Neural cell (in vitro differentiated cells): ENCODE data around the gene EDDM13. TPM values are rescaled to one million over a fixed set of nuclear protein-coding genes. Genes with fewer than 3 reads are reported as not detected.

ENCODE experiments used
- H2AFZ ChIP-seq: fragments of 200-600, 300-800 bp; sonication (generic), shearing (Covaris generic); 2 replicates; pipeline ENCODE4 v1.6.0; 2014; ENCODE audit warnings: low read depth, mild to moderate bottlenecking, antibody characterized with exemption, low read length, moderate library complexity
- H3F3A ChIP-seq: fragments of 200-600 bp; shearing (Covaris generic); 2 replicates; pipeline ENCODE4 v1.6.1; 2016; ENCODE audit warnings: mild to moderate bottlenecking, moderate library complexity, mixed read lengths, antibody characterized with exemption, low read length; ENCODE audit not compliant: insufficient read depth, poor library complexity, severe bottlenecking
- H3K27ac ChIP-seq: fragments of 200-600, 300-800 bp; sonication (generic), shearing (Covaris generic); 2 replicates; pipeline ENCODE4 v1.5.1; 2014; ENCODE audit warnings: mild to moderate bottlenecking, low read length, moderate library complexity
- H3K27me3 ChIP-seq: fragments of 300-800, 200-600 bp; sonication (generic), shearing (Covaris generic); 2 replicates; pipeline ENCODE4 v1.6.0; 2014; ENCODE audit warnings: mild to moderate bottlenecking, low read depth, low read length, moderate library complexity; ENCODE audit not compliant: insufficient read depth
- H3K36me3 ChIP-seq: fragments of 300-800, 200-600 bp; sonication (generic), shearing (Covaris generic); 2 replicates; pipeline ENCODE4 v1.5.1; 2014; ENCODE audit warnings: mild to moderate bottlenecking, antibody characterized with exemption, low read length, moderate library complexity; ENCODE audit not compliant: insufficient read depth
- H3K4me2 ChIP-seq: fragments of 300-800, 200-600 bp; sonication (generic), shearing (Covaris generic); 2 replicates; pipeline ENCODE4 v1.6.0; 2014; ENCODE audit warnings: mild to moderate bottlenecking, low read length
- H3K4me3 ChIP-seq: fragments of 300-800, 200-600 bp; sonication (generic), shearing (Covaris generic); 2 replicates; pipeline ENCODE4 v1.5.1; 2014; ENCODE audit warnings: mild to moderate bottlenecking, low read length, moderate library complexity
- H3K79me2 ChIP-seq: fragments of 200-600 bp; shearing (Covaris generic); replicated peaks from 2 replicates; pipeline ENCODE4 v1.6.0; 2014; ENCODE audit warnings: mild to moderate bottlenecking, low read length, moderate library complexity; ENCODE audit not compliant: insufficient read depth
- H3K9ac ChIP-seq: fragments of 300-800, 200-600 bp; sonication (generic), shearing (Covaris generic); 2 replicates; pipeline ENCODE4 v1.6.1; 2016; ENCODE audit warnings: mild to moderate bottlenecking, low read length, mixed read lengths
- H3K9me2 ChIP-seq: fragments of 200-600 bp; shearing (Covaris generic); 2 replicates; pipeline ENCODE4 v1.6.1; 2016; ENCODE audit warnings: mild to moderate bottlenecking, low read length, mixed read lengths; ENCODE audit not compliant: insufficient read depth
- H3K9me3 ChIP-seq: fragments of 200-600, 300-800 bp; sonication (generic), shearing (Covaris generic); 2 replicates; pipeline ENCODE4 v1.6.1; 2016; ENCODE audit warnings: mild to moderate bottlenecking, mixed run types, low read length, moderate library complexity, mixed read lengths
- H4K20me1 ChIP-seq: fragments of 200-600 bp; shearing (Covaris generic); 2 replicates; pipeline ENCODE4 v1.6.1; 2016; ENCODE audit warnings: mild to moderate bottlenecking, mixed run types; ENCODE audit not compliant: insufficient read depth
- CTCF ChIP-seq: fragments of 450-650 bp; IDR thresholded peaks from 2 replicates; pipeline ENCODE4 v1.5.1; 2014; ENCODE audit warnings: antibody characterized with exemption, mild to moderate bottlenecking, moderate library complexity; ENCODE audit not compliant: poor library complexity, severe bottlenecking
- EP300 ChIP-seq: fragments of 450-650 bp; conservative IDR thresholded peaks from 2 replicates; pipeline ENCODE4 v1.6.1; 2014; ENCODE audit warnings: antibody characterized with exemption, mild to moderate bottlenecking, moderate library complexity; ENCODE audit not compliant: poor library complexity, severe bottlenecking
- EZH2 ChIP-seq: fragments of 200-600, 300-800 bp; shearing (Covaris generic), sonication (generic); IDR thresholded peaks from 2 replicates; pipeline ENCODE4 v1.6.1; 2014; ENCODE audit warnings: antibody characterized with exemption, low read length, borderline replicate concordance, mild to moderate bottlenecking; ENCODE audit not compliant: insufficient read depth, poor library complexity, severe bottlenecking
- MXI1 ChIP-seq: fragments of 450-650 bp; conservative IDR thresholded peaks from 2 replicates; pipeline ENCODE4 v1.6.1; 2014; ENCODE audit warnings: antibody characterized with exemption, mild to moderate bottlenecking; ENCODE audit not compliant: poor library complexity, severe bottlenecking
- POLR2AphosphoS5 ChIP-seq: IDR thresholded peaks from 2 replicates; pipeline ENCODE4 v1.6.1; 2012
- RAD21 ChIP-seq: fragments of 450-650 bp; conservative IDR thresholded peaks from 2 replicates; pipeline ENCODE4 v1.6.1; 2014; ENCODE audit warnings: antibody characterized with exemption, mild to moderate bottlenecking, moderate library complexity
- SMC3 ChIP-seq: fragments of 450-650 bp; conservative IDR thresholded peaks from 2 replicates; pipeline ENCODE4 v1.6.1; 2014; ENCODE audit warnings: antibody characterized with exemption, mild to moderate bottlenecking, moderate library complexity; ENCODE audit not compliant: poor library complexity
- TAF1 ChIP-seq: IDR thresholded peaks from 2 replicates; pipeline ENCODE4 v1.6.1; 2012; ENCODE audit warnings: low read depth
- polyA plus RNA-seq: library from polyadenylated mRNA; depleted of rRNA; stranded (reverse); fragments of >200 nt; gene quantifications from 2 replicates; pipeline ENCODE4 v1.2.3, GENCODE V29; 2014
- TF ChIP-seq, protein P1 (sequence below): IDR thresholded peaks from 2 replicates; pipeline ENCODE4 v1.6.1; 2012; ENCODE audit warnings: borderline replicate concordance

Gene EDDM13
- polyA plus RNA-seq, 1 donor from 2014 or later: not detected

- peak within 1 kb of the TSS; percentile 97 for H3K27ac ChIP-seq
- H3K4me3 ChIP-seq: peak within 1 kb of the TSS; percentile 72
- no peaks in the 10 kb centered on the region for H3K9me2 ChIP-seq
- no peaks in the 10 kb centered on the region for H3K36me3 ChIP-seq
- H3K4me2 ChIP-seq: peak within 1 kb of the TSS; percentile 91
- H3F3A ChIP-seq: peaks cover 3% of the 10 kb centered on the region
- TF ChIP-seq POLR2AphosphoS5 (peak; percentile 86), EP300 (peak; percentile 69), CTCF (no peak), SMC3 (no peak), TAF1 (peak; percentile 54), MXI1 (peak; percentile 61), RAD21 (no peak), EZH2 (no peak)
- TF ChIP-seq, protein P1, sequence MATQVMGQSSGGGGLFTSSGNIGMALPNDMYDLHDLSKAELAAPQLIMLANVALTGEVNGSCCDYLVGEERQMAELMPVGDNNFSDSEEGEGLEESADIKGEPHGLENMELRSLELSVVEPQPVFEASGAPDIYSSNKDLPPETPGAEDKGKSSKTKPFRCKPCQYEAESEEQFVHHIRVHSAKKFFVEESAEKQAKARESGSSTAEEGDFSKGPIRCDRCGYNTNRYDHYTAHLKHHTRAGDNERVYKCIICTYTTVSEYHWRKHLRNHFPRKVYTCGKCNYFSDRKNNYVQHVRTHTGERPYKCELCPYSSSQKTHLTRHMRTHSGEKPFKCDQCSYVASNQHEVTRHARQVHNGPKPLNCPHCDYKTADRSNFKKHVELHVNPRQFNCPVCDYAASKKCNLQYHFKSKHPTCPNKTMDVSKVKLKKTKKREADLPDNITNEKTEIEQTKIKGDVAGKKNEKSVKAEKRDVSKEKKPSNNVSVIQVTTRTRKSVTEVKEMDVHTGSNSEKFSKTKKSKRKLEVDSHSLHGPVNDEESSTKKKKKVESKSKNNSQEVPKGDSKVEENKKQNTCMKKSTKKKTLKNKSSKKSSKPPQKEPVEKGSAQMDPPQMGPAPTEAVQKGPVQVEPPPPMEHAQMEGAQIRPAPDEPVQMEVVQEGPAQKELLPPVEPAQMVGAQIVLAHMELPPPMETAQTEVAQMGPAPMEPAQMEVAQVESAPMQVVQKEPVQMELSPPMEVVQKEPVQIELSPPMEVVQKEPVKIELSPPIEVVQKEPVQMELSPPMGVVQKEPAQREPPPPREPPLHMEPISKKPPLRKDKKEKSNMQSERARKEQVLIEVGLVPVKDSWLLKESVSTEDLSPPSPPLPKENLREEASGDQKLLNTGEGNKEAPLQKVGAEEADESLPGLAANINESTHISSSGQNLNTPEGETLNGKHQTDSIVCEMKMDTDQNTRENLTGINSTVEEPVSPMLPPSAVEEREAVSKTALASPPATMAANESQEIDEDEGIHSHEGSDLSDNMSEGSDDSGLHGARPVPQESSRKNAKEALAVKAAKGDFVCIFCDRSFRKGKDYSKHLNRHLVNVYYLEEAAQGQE: no peak
- no peaks in the 10 kb centered on the region for H4K20me1 ChIP-seq
- no peaks in the 10 kb centered on the region for H3K27me3 ChIP-seq
- peaks cover 5% of the 10 kb centered on the region for H3K79me2 ChIP-seq
- no peaks in the 10 kb centered on the region for H3K9me3 ChIP-seq
- H3K9ac ChIP-seq: peak within 1 kb of the TSS; percentile 84
- peak within 1 kb of the TSS; percentile 81 for H2AFZ ChIP-seq
Observed at GRCh38 chr19:56314381-56315076, 42.0 kb downstream of the EDDM13 start, which contains the start of gene ZSCAN5A. Gene ZSCAN5A (minus strand): TSS chr19:56314839. CDS start chr19:56225046, 89,793 bp downstream.

GRCh38 chr19:56315077-56315828 is 42.7 kb downstream of the EDDM13 start:
- peak overlapping the region; percentile 91 for H3K4me2 ChIP-seq
- H3K4me3 ChIP-seq: peak overlapping the region; percentile 72
- no peaks in the 10 kb centered on the region for H3K36me3 ChIP-seq
- peaks cover 3% of the 10 kb centered on the region for H3F3A ChIP-seq
- TF ChIP-seq EZH2: no peak
- no peak for TF ChIP-seq EP300
- TF ChIP-seq CTCF: peak; percentile 5
- peak; percentile 96 for TF ChIP-seq POLR2AphosphoS5
- peak; percentile 29 for TF ChIP-seq TAF1
- TF ChIP-seq, protein P1: no peak
- peak; percentile 33 for TF ChIP-seq RAD21
- peak; percentile 80 for TF ChIP-seq MXI1
- TF ChIP-seq SMC3: peak; percentile 47
- H3K27me3 ChIP-seq: no peaks in the 10 kb centered on the region
- H3K27ac ChIP-seq: peak overlapping the region; percentile 97
- H3K9me3 ChIP-seq: no peaks in the 10 kb centered on the region
- H3K9me2 ChIP-seq: no peaks in the 10 kb centered on the region
- H4K20me1 ChIP-seq: no peaks in the 10 kb centered on the region
- H2AFZ ChIP-seq: peak overlapping the region; percentile 81
- peaks cover 5% of the 10 kb centered on the region for H3K79me2 ChIP-seq
- H3K9ac ChIP-seq: peak overlapping the region; percentile 84
